Upper lobe of right lung (tissue), 1 donor: Measurements from ENCODE around the gene TMEM247. TPM values are rescaled to one million over a fixed set of nuclear protein-coding genes. Genes with fewer than 3 reads are reported as not detected.
"Not testable (repeated sequence)": the region's sequence is repeated elsewhere in the genome, so short reads cannot be mapped to it uniquely, and the experiment has no call there.

ENCODE experiments used
- ATAC-seq: fragments of 200-7000 bp; cut with Tn5 transposase; one replicate; pipeline ENCODE4 v1.9.1; 2020; ENCODE audit warnings: mild to moderate bottlenecking, moderate library complexity
- DNase-seq: peaks from one replicate; pipeline ENCODE4 v3.0.0-alpha.2; 2020
- H3K27ac ChIP-seq: fragments of 200-600 bp; one replicate; pipeline ENCODE4 v1.8.0; 2022
- H3K27me3 ChIP-seq: fragments of 200-600 bp; one replicate; pipeline ENCODE4 v1.8.0; 2022; ENCODE audit warnings: mild to moderate bottlenecking
- H3K36me3 ChIP-seq: fragments of 200-600 bp; one replicate; pipeline ENCODE4 v1.8.0; 2022
- H3K4me1 ChIP-seq: fragments of 200-600 bp; one replicate; pipeline ENCODE4 v1.8.0; 2022
- H3K4me3 ChIP-seq: fragments of 200-600 bp; one replicate; pipeline ENCODE4 v1.8.0; 2022; ENCODE audit warnings: mild to moderate bottlenecking
- H3K9me3 ChIP-seq: fragments of 200-600 bp; one replicate; pipeline ENCODE4 v1.8.0; 2022
- intact Hi-C: fragments of 100-400 bp; cut with DNase I; formaldehyde crosslinking; loops from one replicate; pipeline ENCODE4 v1.11.0; 2022
- total RNA-seq: library from RNA; stranded (reverse); fragmentation: NEBNext Ultra II Directional; extraction: Animal tissue kit (Norgen Biotek cat#: 25700); gene quantifications from one replicate; pipeline ENCODE4 v1.2.1, GENCODE V29; 2021
- TF ChIP-seq, protein P1 (sequence below): fragments of 200-600 bp; IDR thresholded peaks from one replicate; pipeline ENCODE4 v1.8.0; 2022; ENCODE audit warnings: antibody characterized with exemption
- donor health status: DM: no; HTN: yes; CAD: no; lungs with severe emphysema.

TMEM247 gene
- total RNA-seq, 1 donor from 2014 or later = not detected

DNA sequence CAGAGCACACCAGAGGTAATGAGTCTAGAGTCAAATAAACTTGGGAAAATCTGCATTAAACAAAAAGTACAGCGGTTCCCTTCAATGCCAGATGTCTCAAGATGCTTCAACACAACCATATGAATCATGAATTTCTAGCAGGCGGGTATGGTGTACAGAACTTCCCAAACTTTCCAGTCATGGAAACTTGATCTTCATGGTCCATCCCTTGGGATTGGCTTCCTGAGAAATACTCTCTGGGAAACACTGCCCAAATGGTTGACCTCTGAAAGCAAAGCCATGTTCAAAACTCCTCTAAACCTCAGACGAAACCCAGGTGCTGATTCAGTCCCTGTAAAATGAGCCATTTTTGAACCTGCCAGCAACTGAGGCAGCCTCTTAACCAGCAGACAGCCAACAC is 16.4 kb upstream of the TMEM247 start:
- Histone ChIP-seq H3K36me3 (no peaks in the 10 kb centered on the region), H3K27me3 (no peaks in the 10 kb centered on the region), H3K4me1 (peaks cover 33% of the 10 kb centered on the region), H3K9me3 (no peaks in the 10 kb centered on the region), H3K27ac (no peak overlapping the region), H3K4me3 (no peak overlapping the region)
- ATAC-seq (no peak), DNase-seq (no peak)
- TF ChIP-seq, protein P1, sequence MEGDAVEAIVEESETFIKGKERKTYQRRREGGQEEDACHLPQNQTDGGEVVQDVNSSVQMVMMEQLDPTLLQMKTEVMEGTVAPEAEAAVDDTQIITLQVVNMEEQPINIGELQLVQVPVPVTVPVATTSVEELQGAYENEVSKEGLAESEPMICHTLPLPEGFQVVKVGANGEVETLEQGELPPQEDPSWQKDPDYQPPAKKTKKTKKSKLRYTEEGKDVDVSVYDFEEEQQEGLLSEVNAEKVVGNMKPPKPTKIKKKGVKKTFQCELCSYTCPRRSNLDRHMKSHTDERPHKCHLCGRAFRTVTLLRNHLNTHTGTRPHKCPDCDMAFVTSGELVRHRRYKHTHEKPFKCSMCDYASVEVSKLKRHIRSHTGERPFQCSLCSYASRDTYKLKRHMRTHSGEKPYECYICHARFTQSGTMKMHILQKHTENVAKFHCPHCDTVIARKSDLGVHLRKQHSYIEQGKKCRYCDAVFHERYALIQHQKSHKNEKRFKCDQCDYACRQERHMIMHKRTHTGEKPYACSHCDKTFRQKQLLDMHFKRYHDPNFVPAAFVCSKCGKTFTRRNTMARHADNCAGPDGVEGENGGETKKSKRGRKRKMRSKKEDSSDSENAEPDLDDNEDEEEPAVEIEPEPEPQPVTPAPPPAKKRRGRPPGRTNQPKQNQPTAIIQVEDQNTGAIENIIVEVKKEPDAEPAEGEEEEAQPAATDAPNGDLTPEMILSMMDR = no peak
- intact Hi-C loops = no loop called here

DNA sequence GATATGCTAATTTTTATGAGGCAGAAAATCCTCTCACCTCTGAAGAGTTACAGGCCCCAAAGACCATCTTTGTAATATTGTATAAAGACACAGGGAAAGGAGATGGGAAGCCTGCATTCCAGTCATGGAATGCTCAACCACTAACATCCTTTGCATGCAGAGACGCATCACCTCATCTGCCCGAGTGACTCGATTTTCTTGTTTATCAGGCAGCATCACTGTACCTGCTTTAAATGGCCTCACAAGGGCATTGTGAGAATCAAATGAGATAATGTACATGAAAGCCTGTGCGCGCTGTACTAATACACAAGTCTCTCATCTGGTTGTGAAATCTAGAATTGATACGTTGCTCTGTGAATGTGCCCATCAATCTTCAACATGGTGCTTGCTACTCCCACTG is 10.2 kb upstream of the TMEM247 start:
- peaks cover 4% of the 10 kb centered on the region for H3K4me1 ChIP-seq
- H3K27me3 ChIP-seq = no peaks in the 10 kb centered on the region
- intact Hi-C loops = no loop called here
- H3K9me3 ChIP-seq = no peaks in the 10 kb centered on the region
- DNase-seq (no peak), ATAC-seq (no peak)
- TF ChIP-seq, protein P1 = no peak
- no peak overlapping the region for H3K4me3 ChIP-seq
- H3K27ac ChIP-seq = no peak overlapping the region
- H3K36me3 ChIP-seq = no peaks in the 10 kb centered on the region

DNA sequence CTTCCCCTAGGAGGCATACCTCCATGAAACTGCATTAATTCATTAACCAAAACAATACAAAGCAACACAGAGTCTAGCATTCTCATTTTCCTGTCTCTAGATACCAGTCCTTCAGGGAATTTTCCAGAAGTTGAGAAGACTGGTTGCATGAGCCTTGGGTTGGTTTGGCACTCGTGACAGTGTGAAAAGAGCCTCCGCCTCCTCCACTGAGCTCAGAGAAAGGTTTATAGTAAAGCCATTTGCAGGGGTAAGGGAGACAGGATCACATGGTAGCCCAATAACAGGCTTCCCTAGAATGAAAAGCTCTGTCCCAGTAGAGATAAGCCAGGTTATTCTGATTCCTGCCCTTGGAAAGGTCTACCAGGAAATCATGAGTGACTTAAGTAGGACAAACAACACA is 9.7 kb upstream of the TMEM247 start:
- H3K36me3 ChIP-seq = no peaks in the 10 kb centered on the region
- no peak overlapping the region for H3K27ac ChIP-seq

DNA sequence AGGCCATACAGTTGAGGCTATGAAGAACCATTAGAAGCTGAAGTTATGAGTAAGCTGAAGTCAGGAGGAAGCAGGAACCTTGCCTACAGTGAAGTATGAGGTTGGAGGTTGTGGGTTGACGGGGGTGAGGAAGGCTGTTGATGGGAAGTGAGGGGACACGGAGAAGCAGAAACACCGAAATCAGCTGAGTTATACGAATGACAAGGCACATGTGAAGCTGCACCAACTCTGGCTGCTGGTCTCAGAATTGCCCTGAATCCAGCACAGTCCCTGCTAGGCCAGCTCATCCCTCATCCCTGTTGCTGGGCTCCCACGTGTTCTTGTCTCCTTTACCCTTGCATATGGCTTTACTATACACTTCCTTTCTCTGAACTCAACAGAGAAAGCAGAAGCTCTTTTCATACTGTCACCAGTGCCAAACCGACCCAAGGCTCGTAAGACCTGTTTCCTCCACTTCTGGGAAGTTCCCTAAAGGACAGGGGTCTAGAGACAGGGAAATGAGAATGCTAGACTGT is 9.2 kb upstream of the TMEM247 start:
- H3K36me3 ChIP-seq = no peaks in the 10 kb centered on the region
- H3K4me3 ChIP-seq = no peak overlapping the region
- TF ChIP-seq, protein P1 = no peak
- no peak for DNase-seq
- H3K27me3 ChIP-seq = no peaks in the 10 kb centered on the region
- H3K27ac ChIP-seq = no peak overlapping the region
- peak; percentile 90 for ATAC-seq
- no peaks in the 10 kb centered on the region for H3K9me3 ChIP-seq
- H3K4me1 ChIP-seq = peaks cover 4% of the 10 kb centered on the region
- intact Hi-C loops = no loop called here

More for the DNA sequence above, 9.7 kb upstream of the TMEM247 start:
- TF ChIP-seq, protein P1 = no peak
- ATAC-seq (no peak), DNase-seq (no peak)
- no peaks in the 10 kb centered on the region for H3K27me3 ChIP-seq
- intact Hi-C loops = no loop called here
- H3K4me1 ChIP-seq = peaks cover 4% of the 10 kb centered on the region
- no peaks in the 10 kb centered on the region for H3K9me3 ChIP-seq
- no peak overlapping the region for H3K4me3 ChIP-seq

DNA sequence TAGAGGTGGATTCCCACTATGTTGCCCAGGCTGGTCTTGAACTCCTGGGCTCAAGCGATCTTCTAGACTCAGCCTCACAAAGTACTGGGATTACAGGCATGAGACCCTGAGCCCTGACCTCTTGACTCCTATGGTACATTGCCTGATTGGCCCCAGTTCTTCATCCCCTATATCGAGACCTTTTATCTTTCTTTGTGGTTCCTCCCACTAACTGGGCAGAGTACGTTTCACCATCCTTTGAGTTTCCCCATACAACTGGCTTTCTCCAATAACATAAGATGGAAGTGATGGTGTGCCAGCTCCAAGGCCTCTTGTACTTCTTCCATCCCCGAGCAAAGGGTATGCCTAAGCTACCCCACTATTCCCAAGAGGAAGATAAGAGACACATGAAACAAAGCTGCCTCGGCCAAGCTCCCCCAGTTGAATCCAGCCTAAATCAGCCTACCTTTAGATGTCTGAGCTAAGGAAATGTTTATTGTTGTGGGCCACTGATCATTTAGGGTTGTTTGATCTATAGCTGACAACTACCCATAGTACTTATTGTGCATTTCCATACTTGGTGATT is 8.3 kb upstream of the TMEM247 start:
- no peaks in the 10 kb centered on the region for H3K27me3 ChIP-seq
- ATAC-seq (peak; percentile 74), DNase-seq (no peak)
- H3K4me1 ChIP-seq = peaks cover 4% of the 10 kb centered on the region
- TF ChIP-seq, protein P1 = no peak
- intact Hi-C loops = no loop called here
- no peak overlapping the region for H3K4me3 ChIP-seq
- H3K36me3 ChIP-seq = no peaks in the 10 kb centered on the region
- no peak overlapping the region for H3K27ac ChIP-seq
- H3K9me3 ChIP-seq = no peaks in the 10 kb centered on the region

DNA sequence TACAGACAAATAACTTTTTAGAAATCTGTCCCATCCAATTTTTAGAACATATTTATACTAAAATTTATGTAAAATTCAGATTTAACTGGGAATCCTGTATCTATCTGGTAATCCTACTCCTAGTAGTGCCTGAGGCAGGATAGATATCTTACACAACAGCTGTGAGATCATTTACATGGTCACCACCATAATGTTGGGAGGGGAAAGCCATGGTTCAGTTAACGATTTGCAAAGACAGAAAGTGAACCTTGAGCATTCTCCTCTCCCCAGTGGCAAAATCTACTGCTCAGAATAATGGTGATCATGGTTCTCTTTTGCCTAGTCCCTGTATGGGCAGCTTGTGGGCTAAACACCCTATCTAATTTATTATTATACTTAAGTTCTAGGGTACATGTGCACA is 7.7 kb upstream of the TMEM247 start:
- H3K36me3 ChIP-seq = no peaks in the 10 kb centered on the region
- intact Hi-C loops = no loop called here
- no peak overlapping the region for H3K4me3 ChIP-seq
- no peak overlapping the region for H3K27ac ChIP-seq
- TF ChIP-seq, protein P1 = no peak
- DNase-seq (no peak), ATAC-seq (no peak)
- H3K4me1 ChIP-seq = peaks cover 4% of the 10 kb centered on the region
- no peaks in the 10 kb centered on the region for H3K9me3 ChIP-seq
- H3K27me3 ChIP-seq = no peaks in the 10 kb centered on the region

DNA sequence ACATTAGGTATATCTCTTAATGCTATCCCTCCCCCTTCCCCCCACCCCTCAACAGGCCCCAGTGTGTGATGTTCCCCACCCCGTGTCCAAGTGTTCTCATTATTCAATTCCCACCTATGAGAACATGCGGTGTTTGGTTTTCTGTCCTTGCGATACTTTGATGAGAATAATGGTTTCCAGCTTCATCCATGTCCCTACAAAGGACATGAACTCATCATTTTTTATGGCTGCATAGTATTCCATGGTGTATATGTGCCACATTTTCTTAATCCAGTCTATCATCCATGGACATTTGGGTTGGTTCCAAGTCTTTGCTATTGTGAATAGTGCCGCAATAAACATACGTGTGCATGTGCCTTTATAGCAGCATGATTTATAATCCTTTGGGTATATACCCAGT is 7.2 kb upstream of the TMEM247 start:
- DNase-seq, H3K27ac ChIP-seq, H3K36me3 ChIP-seq, H3K4me1 ChIP-seq, H3K9me3 ChIP-seq, H3K27me3 ChIP-seq, intact Hi-C loops, ATAC-seq, H3K4me3 ChIP-seq: not testable (repeated sequence)

DNA sequence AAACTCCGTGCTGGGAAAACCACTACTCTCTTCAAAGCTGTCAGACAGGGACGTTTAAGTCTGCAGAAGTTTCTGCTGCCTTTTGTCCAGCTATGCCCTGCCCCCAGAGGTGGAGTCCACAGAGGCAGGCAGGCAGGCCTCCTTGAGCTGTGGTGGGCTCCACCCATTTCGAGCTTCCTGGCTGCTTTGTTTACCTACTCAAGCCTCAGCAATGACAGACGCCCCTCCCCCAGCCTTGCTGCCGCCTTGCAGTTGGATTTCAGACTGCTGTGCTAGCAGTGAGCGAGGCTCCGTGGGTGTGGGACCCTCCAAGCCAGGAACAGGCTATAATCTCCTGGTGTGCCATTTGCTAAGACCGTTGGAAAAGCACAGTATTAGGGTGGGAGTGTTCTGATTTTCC is 1.9 kb upstream of the TMEM247 start:
- intact Hi-C loops, H3K27ac ChIP-seq, H3K9me3 ChIP-seq, H3K4me3 ChIP-seq, H3K36me3 ChIP-seq, DNase-seq, ATAC-seq, H3K27me3 ChIP-seq: not testable (repeated sequence)
- peaks cover 11% of the 10 kb centered on the region for H3K4me1 ChIP-seq
